ENCODE data around the gene RLN1. TPM values are rescaled to one million over a fixed set of nuclear protein-coding genes. Genes with fewer than 3 reads are reported as not detected.

Gene RLN1
- total RNA-seq, 4 donors from 2014 or later = not detected

GRCh38 chr9:5292141-5292540 lies 47.5 kb downstream of the RLN1 start:
- no peak for ATAC-seq
- Histone ChIP-seq H3K4me1 (no peaks in the 10 kb centered on the region), H3K36me3 (no peaks in the 10 kb centered on the region), H3K27me3 (no peaks in the 10 kb centered on the region), H3K4me3 (no peak overlapping the region), H3K9me3 (no peaks in the 10 kb centered on the region), H3K27ac (no peak overlapping the region)
- DNase-seq = no peak
- in situ Hi-C loops (cut with MboI; ENCODE audit: low sequenced_read_pairs in 4 of 4) = no loop called here
- intact Hi-C loops (cut with DNase I; ENCODE audit: low total_unique reads) = no loop called here
- TF ChIP-seq, protein P1, sequence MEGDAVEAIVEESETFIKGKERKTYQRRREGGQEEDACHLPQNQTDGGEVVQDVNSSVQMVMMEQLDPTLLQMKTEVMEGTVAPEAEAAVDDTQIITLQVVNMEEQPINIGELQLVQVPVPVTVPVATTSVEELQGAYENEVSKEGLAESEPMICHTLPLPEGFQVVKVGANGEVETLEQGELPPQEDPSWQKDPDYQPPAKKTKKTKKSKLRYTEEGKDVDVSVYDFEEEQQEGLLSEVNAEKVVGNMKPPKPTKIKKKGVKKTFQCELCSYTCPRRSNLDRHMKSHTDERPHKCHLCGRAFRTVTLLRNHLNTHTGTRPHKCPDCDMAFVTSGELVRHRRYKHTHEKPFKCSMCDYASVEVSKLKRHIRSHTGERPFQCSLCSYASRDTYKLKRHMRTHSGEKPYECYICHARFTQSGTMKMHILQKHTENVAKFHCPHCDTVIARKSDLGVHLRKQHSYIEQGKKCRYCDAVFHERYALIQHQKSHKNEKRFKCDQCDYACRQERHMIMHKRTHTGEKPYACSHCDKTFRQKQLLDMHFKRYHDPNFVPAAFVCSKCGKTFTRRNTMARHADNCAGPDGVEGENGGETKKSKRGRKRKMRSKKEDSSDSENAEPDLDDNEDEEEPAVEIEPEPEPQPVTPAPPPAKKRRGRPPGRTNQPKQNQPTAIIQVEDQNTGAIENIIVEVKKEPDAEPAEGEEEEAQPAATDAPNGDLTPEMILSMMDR (IDR thresholded peaks at IDR 0.05 in 4 of 5, conservative IDR thresholded peaks at IDR 0.05 in 1 of 5) = no peak
- no peak for TF ChIP-seq POLR2A (IDR thresholded peaks at IDR 0.05)

DNA sequence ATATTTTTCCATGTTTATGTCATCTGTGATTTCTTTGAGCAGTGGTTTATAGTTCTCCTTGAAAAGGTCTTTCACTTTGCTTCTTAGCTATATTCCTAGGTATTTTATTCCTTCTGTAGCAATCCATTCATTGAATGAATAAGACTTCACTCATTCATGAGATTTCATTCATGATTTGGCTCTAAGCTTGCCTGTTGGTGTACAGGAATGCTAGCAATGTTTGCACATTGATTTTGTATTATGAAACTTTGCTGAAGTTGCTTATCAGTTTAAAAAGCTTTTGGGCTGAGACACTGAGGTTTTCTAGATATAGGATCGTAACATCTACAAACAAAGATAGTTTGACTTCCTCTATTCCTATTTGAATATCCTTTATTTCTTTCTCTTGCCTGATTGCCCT lies 51.1 kb downstream of the RLN1 start:
- intact Hi-C loops (cut with DNase I; ENCODE audit: low total_unique reads) (no loop called here), in situ Hi-C loops (cut with MboI; ENCODE audit: low sequenced_read_pairs in 4 of 4) (no loop called here)
- Histone ChIP-seq H3K27ac (no peak overlapping the region), H3K9me3 (no peaks in the 10 kb centered on the region), H3K4me1 (no peaks in the 10 kb centered on the region), H3K4me3 (no peak overlapping the region), H3K27me3 (no peaks in the 10 kb centered on the region), H3K36me3 (no peaks in the 10 kb centered on the region)
- TF ChIP-seq, protein P1 (IDR thresholded peaks at IDR 0.05 in 4 of 5, conservative IDR thresholded peaks at IDR 0.05 in 1 of 5) = no peak
- DNase-seq = no peak
- ATAC-seq = no peak

- no peak for TF ChIP-seq POLR2A (IDR thresholded peaks at IDR 0.05)
- TF ChIP-seq, protein P1 (IDR thresholded peaks at IDR 0.05 in 4 of 5, conservative IDR thresholded peaks at IDR 0.05 in 1 of 5) = no peak
- DNase-seq (no peak), ATAC-seq (no peak)
- Histone ChIP-seq H3K4me3 (no peak overlapping the region), H3K36me3 (no peaks in the 10 kb centered on the region), H3K27ac (no peak overlapping the region), H3K9me3 (no peaks in the 10 kb centered on the region), H3K27me3 (no peaks in the 10 kb centered on the region), H3K4me1 (no peaks in the 10 kb centered on the region)
- intact Hi-C loops (cut with DNase I; ENCODE audit: low total_unique reads) = no loop called here
- in situ Hi-C loops (cut with MboI; ENCODE audit: low sequenced_read_pairs in 4 of 4) = no loop called here
These were observed 53.4 kb downstream of the RLN1 start for GRCh38 chr9:5286262-5286661.

Other genes starting within 250 kb of the RLN1 start
- gene INSL6, start 154.2 kb downstream of the RLN1 start, total RNA-seq = not detected
- gene INSL4, start 108.5 kb downstream of the RLN1 start, total RNA-seq = under 1 TPM in 1 of 4 donors, not detected in 3; 0.20 TPM
- gene RLN2, start 35.2 kb downstream of the RLN1 start, total RNA-seq = not detected
- 10 to 100 TPM; 12.3 to 38.1 (median 15.1) TPM for gene PLGRKT, start 98.0 kb upstream of the RLN1 start, total RNA-seq
- 1 to 10 TPM in 3 of 4 donors, under 1 TPM in 1; 0.61 to 7.2 (median 1.6) TPM for gene CD274, start 110.7 kb upstream of the RLN1 start, total RNA-seq
- gene PDCD1LG2, start 170.7 kb upstream of the RLN1 start, total RNA-seq = 1 to 10 TPM; 1.4 to 2.5 (median 1.7) TPM